T-helper 17 cell (primary cell): Measurements from ENCODE around the gene CLIC4. TPM values are rescaled to one million over a fixed set of nuclear protein-coding genes. Genes with fewer than 3 reads are reported as not detected.

ENCODE experiments used
- ATAC-seq: fragments of 150-1000 bp; cut with Tn5 transposase; 2 replicates; pipeline ENCODE4 v1.10.0; 2021; ENCODE audit warnings: mild to moderate bottlenecking, moderate library complexity
- DNase-seq, 3 donors: peaks; one replicate each; pipeline versions ENCODE4 v3.0.0 to v3.0.0-alpha.2; 2020 to 2021
- H3K9me3 ChIP-seq: one replicate; pipeline ENCODE4 v1.7.0; 2013; ENCODE audit warnings: low read length, mild to moderate bottlenecking; ENCODE audit not compliant: control insufficient read depth, poor library complexity, severe bottlenecking
- H3K27ac Mint-ChIP-seq: one replicate; pipeline ENCODE4 v1.8.0; 2022; ENCODE audit warnings: mild to moderate bottlenecking, moderate library complexity, mixed read lengths
- H3K27me3 Mint-ChIP-seq: one replicate; pipeline ENCODE4 v1.8.0; 2022; ENCODE audit warnings: mixed read lengths
- H3K36me3 Mint-ChIP-seq: one replicate; pipeline ENCODE4 v1.8.0; 2022; ENCODE audit warnings: low read depth, mixed read lengths
- H3K4me1 Mint-ChIP-seq: one replicate; pipeline ENCODE4 v1.8.0; 2022; ENCODE audit warnings: mild to moderate bottlenecking, mixed read lengths
- H3K4me3 Mint-ChIP-seq: one replicate; pipeline ENCODE4 v1.8.0; 2022; ENCODE audit warnings: mild to moderate bottlenecking, moderate library complexity, mixed read lengths
- total RNA-seq, 4 donors: library from RNA in 2 of 4; stranded (reverse) in 2 of 4; gene quantifications; one replicate each; pipeline ENCODE4 v1.2.3 and lab custom pipeline; 2022 to 2026

Gene CLIC4
- total RNA-seq, 2 donors from 2014 or later, result 3.9 to 9.9 TPM

DNA sequence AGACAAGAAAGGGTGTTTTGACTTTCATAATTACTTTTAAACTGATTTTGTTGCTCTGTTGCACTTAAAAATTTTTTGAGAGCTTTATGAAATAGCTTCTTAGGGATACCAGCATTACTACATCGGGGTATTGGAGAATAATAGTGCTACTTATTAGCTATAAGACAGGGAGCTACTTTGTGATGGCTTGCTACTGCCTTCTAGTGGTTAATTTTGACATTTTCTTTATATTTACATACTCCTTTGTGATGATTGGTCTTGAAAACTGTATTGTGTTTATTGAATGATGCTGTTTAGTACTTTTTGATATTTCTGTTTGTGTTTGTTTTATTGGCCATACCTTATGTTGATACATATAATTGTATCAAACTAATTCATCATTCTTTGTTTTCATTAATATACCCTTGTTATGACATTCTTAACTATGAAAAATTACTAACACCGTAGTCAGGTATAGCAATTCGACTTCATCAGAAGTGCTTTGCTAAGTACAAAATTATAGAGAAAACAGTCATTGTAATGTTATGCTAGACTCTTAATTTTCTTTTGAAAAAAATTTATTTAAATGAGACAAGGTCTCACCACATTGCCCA, 85.5 kb downstream of the CLIC4 start:
- Mint-ChIP-seq H3K4me3 (no peak overlapping the region), H3K36me3 (peaks cover 2% of the 10 kb centered on the region), H3K27me3 (peaks cover 12% of the 10 kb centered on the region), H3K4me1 (no peaks in the 10 kb centered on the region), H3K27ac (no peak overlapping the region)
- ATAC-seq (peak; percentile 74), DNase-seq (no peak)
- no peaks in the 10 kb centered on the region for H3K9me3 ChIP-seq

GRCh38 chr1:24841593-24841992, 96.3 kb downstream of the CLIC4 start:
- Mint-ChIP-seq H3K4me3 (no peak overlapping the region), H3K4me1 (no peaks in the 10 kb centered on the region), H3K27me3 (peaks cover 11% of the 10 kb centered on the region), H3K36me3 (no peaks in the 10 kb centered on the region), H3K27ac (no peak overlapping the region)
- DNase-seq, result no peak
- H3K9me3 ChIP-seq, result no peaks in the 10 kb centered on the region
- no peak for ATAC-seq

GRCh38 chr1:24846671-24847070, 101.4 kb downstream of the CLIC4 start:
- DNase-seq (no peak), ATAC-seq (no peak)
- no peaks in the 10 kb centered on the region for H3K9me3 ChIP-seq
- peaks cover 9% of the 10 kb centered on the region for H3K4me1 Mint-ChIP-seq
- peaks cover 11% of the 10 kb centered on the region for H3K27me3 Mint-ChIP-seq
- H3K4me3 Mint-ChIP-seq, result peak overlapping the region; percentile 33
- H3K36me3 Mint-ChIP-seq, result no peaks in the 10 kb centered on the region
- H3K27ac Mint-ChIP-seq, result no peak overlapping the region

DNA sequence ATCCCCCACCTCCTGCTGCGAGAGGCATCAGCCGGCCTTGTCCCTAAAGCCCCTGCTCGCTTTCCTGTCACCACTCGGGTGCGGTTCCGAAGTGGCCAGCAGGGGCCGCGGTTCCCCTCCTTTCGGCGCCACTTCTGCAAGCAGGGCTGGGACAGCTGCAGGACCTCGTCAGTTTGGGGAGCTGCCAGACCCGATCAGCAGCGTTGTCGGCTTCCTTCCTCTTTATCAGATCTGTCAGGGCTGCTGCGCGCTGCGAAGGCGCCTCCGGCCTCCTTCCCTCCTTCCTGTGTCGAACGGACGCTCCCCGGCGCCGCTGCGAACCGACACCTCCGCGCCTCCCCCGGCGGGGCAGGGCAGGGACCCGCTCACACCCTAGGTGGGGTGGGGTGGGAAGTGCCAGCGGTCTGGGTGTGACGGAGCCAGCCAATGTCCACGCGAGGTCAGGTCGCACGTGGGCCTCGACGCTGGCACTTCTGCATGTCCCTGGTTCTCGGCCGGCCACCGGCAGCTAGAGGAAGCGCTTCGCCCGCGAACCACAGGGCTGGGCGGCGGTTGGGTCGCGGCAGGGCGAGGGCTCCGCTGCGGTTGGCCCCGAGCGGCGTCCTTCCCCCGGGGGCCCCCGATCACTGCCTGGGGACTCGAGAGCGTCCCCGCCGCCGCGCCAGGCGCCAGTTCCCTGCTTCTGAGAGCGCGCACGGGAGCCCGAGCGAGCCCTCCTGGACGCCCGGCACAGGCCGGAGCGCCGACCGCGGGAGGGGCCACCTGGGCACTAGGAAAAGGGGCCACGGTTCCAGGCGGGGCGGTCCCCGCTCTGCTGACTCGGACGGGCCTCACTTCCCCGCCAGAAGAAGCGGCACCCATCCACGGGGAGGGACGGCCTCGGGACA, 103.0 kb downstream of the CLIC4 start:
- H3K4me3 Mint-ChIP-seq, result peak overlapping the region; percentile 81
- ATAC-seq, result peak; percentile 95
- H3K27me3 Mint-ChIP-seq, result no peaks in the 10 kb centered on the region
- no peaks in the 10 kb centered on the region for H3K9me3 ChIP-seq
- H3K27ac Mint-ChIP-seq, result no peak overlapping the region
- peak; percentile 71 to 87 (median 77) for DNase-seq
- peaks cover 10% of the 10 kb centered on the region for H3K4me1 Mint-ChIP-seq
- no peaks in the 10 kb centered on the region for H3K36me3 Mint-ChIP-seq

GRCh38 chr1:24849672-24850295, 104.5 kb downstream of the CLIC4 start:
- DNase-seq (no peak), ATAC-seq (no peak)
- H3K27ac Mint-ChIP-seq, result peak overlapping the region; percentile 73
- peaks cover 10% of the 10 kb centered on the region for H3K4me1 Mint-ChIP-seq
- H3K27me3 Mint-ChIP-seq, result no peaks in the 10 kb centered on the region
- H3K4me3 Mint-ChIP-seq, result peak overlapping the region; percentile 78
- no peaks in the 10 kb centered on the region for H3K36me3 Mint-ChIP-seq
- H3K9me3 ChIP-seq, result no peaks in the 10 kb centered on the region

GRCh38 chr1:24850328-24850920, 105.2 kb downstream of the CLIC4 start:
- Mint-ChIP-seq H3K4me3 (no peak overlapping the region), H3K27me3 (no peaks in the 10 kb centered on the region), H3K27ac (no peak overlapping the region), H3K4me1 (peaks cover 10% of the 10 kb centered on the region), H3K36me3 (no peaks in the 10 kb centered on the region)
- DNase-seq, result no peak
- ATAC-seq, result no peak
- H3K9me3 ChIP-seq, result no peaks in the 10 kb centered on the region

GRCh38 chr1:24853649-24854048, 108.4 kb downstream of the CLIC4 start:
- Mint-ChIP-seq H3K27me3 (no peaks in the 10 kb centered on the region), H3K4me3 (no peak overlapping the region), H3K36me3 (no peaks in the 10 kb centered on the region), H3K4me1 (peaks cover 6% of the 10 kb centered on the region), H3K27ac (no peak overlapping the region)
- H3K9me3 ChIP-seq, result no peaks in the 10 kb centered on the region
- ATAC-seq (no peak), DNase-seq (no peak)

GRCh38 chr1:24855474-24855873, 110.2 kb downstream of the CLIC4 start:
- Mint-ChIP-seq H3K36me3 (no peaks in the 10 kb centered on the region), H3K27me3 (no peaks in the 10 kb centered on the region), H3K4me1 (peaks cover 2% of the 10 kb centered on the region), H3K27ac (no peak overlapping the region), H3K4me3 (no peak overlapping the region)
- DNase-seq (no peak), ATAC-seq (no peak)
- H3K9me3 ChIP-seq, result no peaks in the 10 kb centered on the region

DNA sequence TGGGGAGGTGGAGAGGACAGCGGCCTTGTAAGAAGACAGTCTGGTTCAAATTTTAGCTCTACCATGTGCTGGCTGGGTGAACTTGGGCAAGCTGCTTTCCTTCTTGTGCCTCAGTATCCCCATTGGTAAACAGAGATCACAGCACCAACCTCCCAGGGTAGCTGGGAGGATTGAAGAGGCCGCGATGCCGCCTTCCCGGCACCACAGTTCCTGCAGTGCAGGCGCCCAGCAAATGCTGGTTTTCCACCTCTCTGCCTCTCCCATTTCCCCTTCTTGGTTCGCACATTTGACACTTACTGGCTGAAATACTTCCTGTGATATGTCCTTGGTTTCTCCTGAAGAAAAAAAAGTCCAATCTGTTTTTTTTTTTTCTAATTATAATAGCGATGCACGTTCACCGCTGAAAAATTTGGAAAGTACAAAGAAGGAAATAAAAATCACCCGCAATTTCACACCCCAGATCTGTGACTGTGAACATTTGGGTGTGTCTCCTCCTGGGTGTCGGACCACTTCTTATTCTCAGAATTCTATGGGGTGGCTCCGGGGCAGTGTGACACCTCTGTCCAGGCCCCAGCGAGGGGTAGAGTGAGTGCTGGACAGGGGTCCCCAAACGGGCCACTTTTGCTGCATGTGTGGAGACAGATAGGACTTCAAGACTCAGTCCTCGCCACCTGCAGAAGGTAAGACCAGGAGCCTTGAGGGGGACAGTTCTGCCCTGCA, 111.7 kb downstream of the CLIC4 start:
- Mint-ChIP-seq H3K4me1 (peaks cover 2% of the 10 kb centered on the region), H3K4me3 (no peak overlapping the region), H3K36me3 (no peaks in the 10 kb centered on the region), H3K27ac (no peak overlapping the region), H3K27me3 (no peaks in the 10 kb centered on the region)
- ATAC-seq (no peak), DNase-seq (no peak)
- no peaks in the 10 kb centered on the region for H3K9me3 ChIP-seq

DNA sequence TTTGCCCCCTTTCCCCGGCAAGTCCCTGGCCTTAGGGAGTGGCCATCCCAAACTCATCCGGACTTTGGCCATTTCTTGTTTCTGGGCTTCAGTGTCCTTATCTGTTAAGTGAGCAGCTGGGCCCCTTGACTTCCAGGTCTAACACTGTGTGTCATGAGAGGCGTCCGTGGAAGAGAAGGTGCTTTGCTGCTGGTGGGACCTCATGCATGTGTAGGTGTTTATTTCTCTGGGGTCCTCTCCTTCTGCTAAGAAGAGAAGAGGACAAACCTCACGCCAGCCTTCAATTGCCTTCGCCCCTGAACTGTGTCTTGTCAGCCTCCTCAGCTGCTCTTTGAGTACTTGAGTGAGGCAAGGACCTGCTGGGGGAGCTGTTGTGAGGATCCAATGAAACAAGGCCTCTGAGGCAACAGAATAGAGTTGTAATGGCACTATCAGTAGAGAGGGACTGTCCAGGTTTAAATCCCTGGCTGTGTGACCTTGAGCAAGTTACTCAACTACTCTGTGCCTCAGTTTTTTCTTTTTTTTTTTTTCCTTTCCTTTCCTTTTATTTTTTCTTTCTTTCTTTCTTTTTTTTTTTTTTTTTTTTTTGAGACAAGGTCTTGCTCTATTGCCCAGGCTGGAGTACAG, 112.4 kb downstream of the CLIC4 start:
- H3K9me3 ChIP-seq, result no peaks in the 10 kb centered on the region
- Mint-ChIP-seq H3K4me1 (peaks cover 2% of the 10 kb centered on the region), H3K27ac (no peak overlapping the region), H3K4me3 (no peak overlapping the region), H3K27me3 (no peaks in the 10 kb centered on the region), H3K36me3 (no peaks in the 10 kb centered on the region)
- ATAC-seq (no peak), DNase-seq (no peak)

- no peaks in the 10 kb centered on the region for H3K4me1 Mint-ChIP-seq
- H3K4me3 Mint-ChIP-seq, result no peak overlapping the region
- ATAC-seq (no peak), DNase-seq (no peak)
- no peaks in the 10 kb centered on the region for H3K36me3 Mint-ChIP-seq
- H3K9me3 ChIP-seq, result no peaks in the 10 kb centered on the region
- peaks cover 3% of the 10 kb centered on the region for H3K27me3 Mint-ChIP-seq
- no peak overlapping the region for H3K27ac Mint-ChIP-seq
These were observed 113.0 kb downstream of the CLIC4 start for GRCh38 chr1:24858277-24858676.

DNA sequence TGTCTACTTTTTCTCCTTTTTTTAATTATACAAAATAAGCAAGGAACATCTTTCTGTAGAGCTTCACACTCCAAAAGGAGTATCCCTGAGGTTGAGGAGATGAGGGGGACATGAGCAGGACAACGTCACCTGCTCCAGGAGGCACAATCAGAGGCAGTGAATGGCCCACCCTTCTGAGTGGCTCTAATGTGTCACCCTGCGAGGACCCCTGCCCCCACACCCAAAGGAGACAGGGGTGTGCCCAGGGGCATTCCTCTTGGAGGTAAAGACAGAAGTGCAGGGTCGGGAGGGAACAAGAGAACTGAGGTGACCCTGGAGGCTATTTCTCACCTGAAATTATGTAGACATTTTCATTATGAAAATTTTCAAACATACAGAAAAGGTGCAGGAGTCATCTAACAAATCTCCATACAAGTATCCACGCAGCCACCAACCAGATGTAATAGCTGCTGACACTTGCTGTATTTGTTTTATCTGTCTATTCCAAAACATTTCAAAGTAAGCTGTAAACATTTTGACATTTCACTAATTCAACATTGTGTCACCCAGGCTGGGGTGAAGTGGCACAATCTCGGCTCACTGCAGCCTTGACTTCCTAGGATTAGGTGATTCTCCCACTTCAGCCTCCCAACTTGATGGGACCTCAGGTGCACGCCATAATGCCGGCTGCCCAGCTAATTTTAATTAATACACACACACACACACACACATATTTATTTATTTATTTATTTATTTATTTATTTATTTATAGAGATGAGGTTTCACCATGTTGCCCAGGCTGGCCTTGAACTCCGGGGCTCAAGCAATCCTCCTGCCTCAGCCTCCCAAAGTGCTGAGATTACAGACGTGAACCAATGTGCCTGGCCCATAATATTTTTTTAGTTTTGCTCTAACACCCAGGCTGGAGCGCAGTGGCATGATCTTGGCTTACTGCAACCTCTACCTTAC, 114.1 kb downstream of the CLIC4 start:
- no peaks in the 10 kb centered on the region for H3K9me3 ChIP-seq
- H3K4me3 Mint-ChIP-seq, result no peak overlapping the region
- no peaks in the 10 kb centered on the region for H3K4me1 Mint-ChIP-seq
- H3K27ac Mint-ChIP-seq, result no peak overlapping the region
- DNase-seq (no peak), ATAC-seq (no peak)
- peaks cover 9% of the 10 kb centered on the region for H3K27me3 Mint-ChIP-seq
- no peaks in the 10 kb centered on the region for H3K36me3 Mint-ChIP-seq
